Measurements from ENCODE around the gene GNG2.
A peak's percentile ranks its signal among the peaks of the same experiment; 100 is the strongest.

The GNG2 gene

DNA sequence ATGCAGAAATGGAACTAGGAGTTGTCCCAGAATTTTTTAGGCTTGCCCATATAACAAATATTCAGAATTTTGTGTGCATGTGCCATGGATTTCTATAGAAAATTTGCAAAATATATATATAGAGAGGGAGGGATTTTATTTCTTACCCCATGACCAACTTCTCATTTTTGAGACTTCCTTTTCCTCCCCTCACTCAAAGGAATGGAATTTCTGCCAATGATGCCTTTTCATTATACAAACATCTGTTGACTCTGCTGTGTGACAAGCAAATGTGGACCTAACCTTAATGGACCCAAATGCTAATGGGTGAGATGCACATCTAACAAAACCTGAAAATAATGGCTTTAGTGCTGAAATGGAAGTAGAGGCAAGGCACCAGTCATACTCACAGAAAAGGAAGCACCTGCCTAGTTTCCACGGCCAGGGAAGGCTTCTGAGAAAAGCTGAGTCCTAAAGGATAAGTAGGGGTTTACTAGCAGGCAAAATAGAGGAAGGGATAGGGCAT is 3.6 kb upstream of the GNG2 start:
- DNase-seq, result no peak

DNA sequence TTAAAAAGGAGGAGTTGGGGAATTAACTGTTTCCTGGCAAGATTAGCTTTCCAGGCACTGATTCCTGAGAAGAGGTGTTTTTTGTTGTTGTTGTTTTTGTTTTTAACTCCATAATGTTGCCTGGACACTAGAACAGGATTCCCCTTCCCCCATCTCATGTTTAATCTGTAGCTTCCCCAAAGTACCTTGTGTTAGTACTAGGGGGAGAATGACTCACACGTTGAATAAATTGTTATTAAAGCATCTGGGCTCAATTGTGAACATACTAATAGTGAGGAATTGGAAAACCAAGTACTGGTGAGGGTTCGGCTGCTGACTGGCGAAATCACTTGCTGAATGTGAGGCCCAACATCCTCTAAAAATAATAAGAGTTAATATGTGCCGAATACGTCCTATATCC is 1.3 kb upstream of the GNG2 start:
- no peak for DNase-seq

DNA sequence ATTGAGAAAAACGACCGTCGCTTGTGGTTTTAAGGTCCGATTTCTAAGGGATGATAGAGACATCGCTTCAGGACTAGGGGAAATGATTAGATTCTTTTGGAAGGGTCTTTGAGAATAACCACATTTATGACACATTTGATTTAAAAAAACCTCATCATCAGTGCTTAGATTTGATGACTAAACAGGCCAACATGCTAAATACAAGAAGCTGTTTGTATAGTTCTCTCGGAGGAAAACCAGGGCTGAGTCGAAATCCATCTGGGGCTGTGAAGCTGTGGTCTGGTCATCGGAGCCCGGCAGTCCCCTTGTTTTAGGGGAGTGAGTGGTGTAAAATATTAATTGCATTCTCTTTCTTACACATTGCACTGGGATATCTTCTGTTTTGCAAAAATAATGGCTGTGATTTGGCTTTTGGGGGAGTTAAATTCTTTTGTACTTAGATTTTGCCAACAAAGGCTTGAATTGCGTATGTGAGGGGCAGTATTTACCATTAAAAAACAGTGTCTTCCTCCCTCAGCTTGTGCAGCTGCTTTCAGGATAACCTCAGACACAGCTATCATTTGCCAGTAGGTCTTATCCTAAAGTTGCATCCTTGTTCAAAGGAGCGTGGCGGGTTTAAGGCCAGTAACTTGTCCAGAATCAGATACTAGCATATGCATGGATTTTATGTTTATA is 550 bp downstream of the GNG2 start:
- peak; percentile 78 for DNase-seq

GRCh38 chr14:51862176-51862796 is 1.9 kb downstream of the GNG2 start:
- peak; percentile 73 for DNase-seq

GRCh38 chr14:51862860-51863259 is 2.4 kb downstream of the GNG2 start:
- no peak for DNase-seq

DNA sequence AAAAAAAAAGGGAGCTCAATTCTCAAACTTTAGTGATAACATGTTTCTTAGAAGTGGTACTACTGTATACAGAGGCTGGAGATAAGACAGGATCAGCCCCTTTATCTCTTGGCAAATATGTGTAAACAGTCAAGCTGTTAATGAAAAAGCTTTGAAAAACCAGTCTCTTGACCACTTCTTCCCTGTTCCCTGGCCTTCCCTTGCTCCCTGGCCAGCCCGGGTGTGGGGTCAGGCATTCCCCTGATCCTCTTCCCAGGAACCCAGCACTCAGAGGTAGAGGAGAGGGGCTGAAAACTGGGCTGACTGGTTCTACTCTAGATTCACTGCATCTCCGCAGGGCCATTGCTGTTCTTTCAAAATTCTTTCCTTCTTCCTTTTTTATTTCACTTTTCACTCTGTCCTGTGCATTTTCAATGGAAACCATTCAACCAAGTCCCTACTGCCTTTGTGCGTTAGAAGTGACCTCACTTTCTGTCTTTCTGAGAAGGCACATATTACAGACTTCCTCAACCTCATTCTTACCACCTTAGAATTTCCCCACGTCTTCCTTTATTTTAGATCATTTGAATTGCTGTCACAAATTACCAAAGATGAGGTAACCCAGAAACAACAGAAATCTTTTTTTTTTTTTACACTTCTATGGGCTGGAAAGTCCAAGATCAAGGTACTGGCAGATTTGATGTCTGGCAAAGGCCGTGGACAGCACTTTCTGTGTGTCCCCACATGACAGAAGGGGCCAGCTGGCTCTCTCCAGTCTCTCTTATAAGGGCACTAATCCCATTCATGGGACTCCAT is 5.7 kb downstream of the GNG2 start:
- DNase-seq, result peak; percentile 68

DNA sequence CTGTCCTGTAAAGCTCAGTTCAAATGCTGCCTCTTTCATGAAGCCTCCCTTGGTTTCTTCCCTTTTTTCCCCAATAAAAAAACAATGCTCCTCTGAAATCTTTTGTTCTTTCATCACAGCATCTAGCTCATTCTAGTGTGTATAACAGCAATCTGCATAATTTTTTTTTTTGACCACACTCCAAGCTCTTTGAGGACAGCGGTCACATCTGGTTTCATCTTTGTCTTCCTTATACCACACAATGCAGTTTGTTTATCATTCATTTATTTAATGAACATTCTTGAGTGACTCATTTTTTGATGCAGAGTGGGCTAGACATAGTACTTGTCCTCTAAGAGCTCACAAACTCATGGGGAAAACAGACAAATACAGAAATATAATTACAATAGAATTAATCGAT is 7.3 kb downstream of the GNG2 start:
- DNase-seq, result peak; percentile 79

- no peak for DNase-seq
These were observed 8.0 kb downstream of the GNG2 start for GRCh38 chr14:51868405-51868804.

- peak; percentile 85 for DNase-seq
These were observed 9.1 kb downstream of the GNG2 start for GRCh38 chr14:51869411-51870100.

DNA sequence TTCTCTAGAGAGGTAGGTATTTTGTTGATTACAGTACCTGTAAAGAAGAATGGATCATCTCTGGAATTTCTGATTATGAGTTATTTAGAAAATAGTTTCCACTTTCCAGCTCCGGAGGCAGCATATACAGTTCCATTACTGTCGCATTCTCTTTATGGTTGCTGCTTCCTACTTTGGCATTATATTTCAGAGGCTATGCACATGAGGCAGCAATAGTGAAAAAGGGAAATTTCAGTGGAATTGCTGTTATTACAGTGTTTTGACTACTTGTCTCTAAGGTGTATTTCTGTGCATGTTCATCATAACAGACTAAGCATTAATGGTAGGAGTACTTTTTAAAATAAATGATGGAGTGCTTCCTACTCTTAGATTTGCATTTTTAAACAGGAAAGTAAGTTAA is 10.2 kb downstream of the GNG2 start:
- DNase-seq, result no peak

- no peak for DNase-seq
These were observed 11.4 kb downstream of the GNG2 start for GRCh38 chr14:51871846-51872245.

GRCh38 chr14:51872396-51872795 is 12.0 kb downstream of the GNG2 start:
- DNase-seq, result no peak

DNA sequence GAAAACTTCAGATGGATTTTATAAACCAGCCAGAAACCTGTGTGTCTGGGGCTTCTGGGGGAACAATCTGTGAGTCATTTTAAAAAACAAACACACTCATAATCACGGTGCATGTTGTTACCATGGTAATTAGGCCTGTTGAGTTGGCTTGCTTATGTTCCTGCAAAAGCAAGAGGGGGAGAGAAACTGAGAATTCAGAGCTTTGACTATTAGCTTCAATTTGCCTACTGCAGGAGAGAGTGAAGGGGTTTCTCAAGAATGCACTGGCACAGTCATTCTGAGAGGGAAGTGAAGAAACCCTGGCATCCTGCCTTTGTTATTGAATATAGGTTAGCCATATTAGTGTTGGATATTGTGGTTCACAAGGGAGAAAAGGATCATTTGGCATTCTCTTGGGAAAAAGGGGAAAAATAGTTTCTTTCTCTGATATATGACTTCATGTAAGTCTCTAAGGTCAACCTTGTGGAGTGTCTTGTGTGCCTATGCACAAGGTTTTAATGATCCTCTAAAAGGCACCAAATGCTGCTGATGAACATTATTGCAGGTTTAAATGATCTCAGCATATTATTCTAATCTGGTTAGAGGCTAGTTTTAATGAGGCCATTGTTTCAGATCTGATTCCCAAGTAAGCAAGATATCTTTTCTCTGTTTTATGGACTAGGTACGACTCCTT is 12.9 kb downstream of the GNG2 start:
- peak; percentile 95 for DNase-seq

DNA sequence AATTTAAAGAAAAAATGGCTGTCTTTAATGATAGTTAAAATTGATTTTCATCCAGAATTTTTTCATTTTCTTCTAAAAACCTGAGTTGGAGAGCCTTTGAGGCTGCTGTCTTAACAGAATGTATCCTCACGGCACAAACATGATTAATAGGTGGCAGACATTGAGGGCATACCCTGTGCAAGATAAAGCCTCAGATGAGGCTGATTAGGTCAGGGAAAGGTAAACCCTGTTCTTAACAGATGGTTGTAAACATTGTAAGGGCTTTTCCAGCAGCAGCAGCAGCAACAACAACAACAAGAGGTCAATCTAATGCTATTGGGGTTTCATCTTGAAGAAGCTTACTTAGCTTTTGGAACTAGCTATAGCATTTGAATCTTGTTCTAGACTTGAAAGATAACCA is 17.4 kb downstream of the GNG2 start:
- DNase-seq, result peak; percentile 54

DNA sequence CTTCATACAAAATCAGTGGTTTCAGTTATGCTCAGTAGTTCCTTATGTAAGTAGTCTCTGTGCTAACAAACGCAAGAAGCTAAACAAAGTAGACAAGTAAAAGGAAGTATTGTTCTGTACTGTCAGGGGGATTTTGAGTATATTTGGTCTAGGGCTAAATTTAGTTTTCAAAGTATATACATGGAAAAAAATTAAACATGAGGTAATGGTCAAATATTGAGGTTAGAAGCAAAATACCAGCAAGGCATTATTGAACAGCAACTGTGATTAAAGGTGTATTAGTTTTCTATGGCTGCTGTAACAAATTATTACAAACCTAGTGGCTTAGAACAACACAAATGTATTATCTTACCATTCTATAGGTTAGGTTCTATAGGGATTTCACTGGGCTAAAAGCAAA is 18.8 kb downstream of the GNG2 start:
- no peak for DNase-seq

DNA sequence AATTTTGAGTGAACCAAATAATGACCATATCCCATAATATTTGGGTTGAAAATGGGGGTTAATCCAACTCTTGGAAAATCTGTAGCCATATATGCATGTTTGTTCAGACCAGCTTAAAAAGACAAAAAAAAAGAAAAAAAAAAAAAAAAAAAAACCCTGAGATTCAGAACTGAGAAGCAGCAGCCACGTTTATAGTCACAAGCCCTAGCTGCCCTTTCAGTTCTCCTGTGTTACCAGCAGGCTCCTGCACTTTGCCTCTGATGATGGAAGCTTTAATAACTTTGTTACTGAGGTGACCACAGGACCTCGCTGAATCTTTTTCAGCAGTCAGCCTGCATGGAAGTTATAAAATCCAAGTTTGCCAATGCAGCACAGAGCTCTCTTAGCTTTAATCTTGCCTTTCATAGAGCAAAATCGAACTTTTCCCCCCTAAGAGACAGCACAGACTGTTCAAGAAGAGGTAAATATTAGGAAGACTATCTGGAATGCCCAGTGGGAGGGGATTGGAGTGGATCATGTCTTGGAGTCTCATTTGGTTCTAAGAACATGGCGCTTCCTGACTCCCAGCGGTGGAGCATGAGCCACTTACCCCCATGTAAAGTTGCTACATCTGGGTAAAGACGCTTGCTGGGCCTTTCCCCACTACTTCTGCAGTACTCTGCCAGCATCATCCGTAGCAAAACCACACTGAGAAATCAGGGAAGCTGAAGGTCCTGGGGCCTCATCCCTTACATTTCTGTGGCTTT is 20.6 kb downstream of the GNG2 start:
- DNase-seq, result no peak

DNA sequence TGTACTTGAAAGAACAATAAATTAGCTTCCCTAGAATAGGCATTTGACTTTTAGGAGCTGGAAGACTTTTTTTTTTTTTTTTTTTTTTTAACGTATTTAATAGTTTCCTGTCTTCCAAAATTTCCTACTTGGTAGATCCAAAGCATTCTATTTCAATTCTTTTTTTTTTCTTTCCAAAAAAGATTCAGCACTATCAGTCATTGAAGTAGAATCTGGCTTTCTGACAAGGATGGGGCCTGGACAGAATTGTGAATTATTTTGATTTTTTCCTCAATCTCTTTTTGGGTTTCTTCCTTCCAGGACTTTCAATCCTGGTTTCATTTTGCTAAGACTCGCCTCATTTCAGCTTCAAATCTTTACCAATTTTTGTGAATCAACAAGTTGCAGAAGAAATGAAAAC is 21.2 kb downstream of the GNG2 start:
- DNase-seq, result no peak

DNA sequence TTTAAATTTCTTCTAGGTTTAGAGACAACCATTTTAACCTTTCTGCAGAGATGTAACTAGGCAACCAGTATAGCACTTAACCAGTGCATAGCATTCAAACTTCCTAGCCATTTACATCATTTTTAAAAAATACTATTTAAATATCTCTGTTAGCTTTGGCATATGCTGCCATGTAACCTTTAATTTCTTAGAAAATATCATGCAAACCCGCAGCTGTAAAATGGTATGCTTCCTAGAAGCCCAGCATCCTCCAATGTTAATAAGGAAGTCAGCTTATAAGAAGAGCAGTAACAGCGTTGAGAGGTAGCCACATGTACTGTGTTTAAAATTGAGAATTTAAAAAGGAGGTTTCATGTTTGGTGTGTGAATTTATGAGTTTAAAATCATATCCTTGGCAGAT is 22.8 kb downstream of the GNG2 start:
- no peak for DNase-seq

- peak; percentile 37 for DNase-seq
These were observed 23.9 kb downstream of the GNG2 start for GRCh38 chr14:51884086-51884927.

- no peak for DNase-seq
These were observed 29.4 kb downstream of the GNG2 start for GRCh38 chr14:51889851-51890250.

- no peak for DNase-seq
These were observed 33.8 kb downstream of the GNG2 start for GRCh38 chr14:51894250-51894649.

Measured in CD4-positive, alpha-beta T cell treated with Interleukin-4 for 4 hours (primary cell).